Activated CD8-positive, alpha-beta memory T cell treated with anti-CD3 and anti-CD28 coated beads, Interleukin-2, amount 50 U/mL, for 48 hours (primary cell): Measurements from ENCODE around the gene OBP2A.
"Not testable (repeated sequence)": the region's sequence is repeated elsewhere in the genome, so short reads cannot be mapped to it uniquely, and the experiment has no call there.

Experiments used
- DNase-seq: peaks from one replicate; pipeline ENCODE4 v3.0.0-alpha.2; 2020

The OBP2A gene

DNA sequence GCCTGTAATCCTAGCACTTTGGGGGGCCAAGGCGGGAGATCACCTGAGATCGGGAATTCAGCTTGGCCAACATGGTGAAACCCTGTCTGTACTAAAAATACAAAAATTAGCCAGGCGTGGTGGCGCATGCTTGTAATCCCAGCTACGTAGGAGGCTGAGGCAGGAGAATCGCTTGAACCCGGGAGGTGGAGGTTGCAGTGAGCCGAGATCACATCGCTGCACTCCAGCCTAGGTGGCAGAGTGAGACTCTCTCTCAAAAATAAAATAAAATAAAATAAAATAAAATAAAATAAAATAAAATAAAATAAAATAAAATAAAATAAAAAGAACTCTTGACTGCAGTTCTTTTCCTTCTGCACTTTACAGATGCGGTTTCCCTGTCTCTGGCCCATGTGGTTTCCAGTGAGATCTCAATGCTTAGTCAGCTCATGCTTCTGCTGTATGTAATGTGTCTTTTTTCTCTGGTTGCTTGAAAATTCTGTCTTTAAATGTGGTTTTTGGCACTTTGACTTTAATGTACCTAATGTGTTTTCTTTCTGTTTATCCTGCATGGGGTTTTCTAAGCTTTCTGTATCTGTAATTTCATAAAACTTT lies 17.0 kb upstream of the OBP2A start:
- DNase-seq, result peak; percentile 13

DNA sequence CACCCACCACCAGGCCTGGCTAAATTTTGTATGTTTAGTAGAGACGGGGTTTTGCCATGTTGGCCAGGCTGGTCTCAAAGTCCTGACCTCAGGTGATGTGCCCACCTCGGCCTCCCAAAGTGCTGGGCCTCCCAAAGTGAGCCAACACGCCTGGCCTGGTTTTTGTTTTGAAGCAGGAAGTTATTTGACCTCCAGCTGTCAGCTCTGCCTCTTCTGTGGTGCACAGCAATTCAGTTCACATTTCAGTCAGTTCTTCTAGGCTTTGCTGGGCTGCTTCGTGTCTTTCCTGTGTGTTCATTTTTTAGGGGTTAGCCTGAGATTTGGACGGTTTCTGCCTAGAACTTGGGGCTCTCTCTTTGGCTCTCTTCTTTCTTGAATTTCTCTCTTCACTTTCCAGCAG lies 15.8 kb upstream of the OBP2A start:
- DNase-seq, result peak; percentile 10

- peak; percentile 22 for DNase-seq
Observed at GRCh38 chr9:135531096-135531495, 14.8 kb upstream of the OBP2A start.

DNA sequence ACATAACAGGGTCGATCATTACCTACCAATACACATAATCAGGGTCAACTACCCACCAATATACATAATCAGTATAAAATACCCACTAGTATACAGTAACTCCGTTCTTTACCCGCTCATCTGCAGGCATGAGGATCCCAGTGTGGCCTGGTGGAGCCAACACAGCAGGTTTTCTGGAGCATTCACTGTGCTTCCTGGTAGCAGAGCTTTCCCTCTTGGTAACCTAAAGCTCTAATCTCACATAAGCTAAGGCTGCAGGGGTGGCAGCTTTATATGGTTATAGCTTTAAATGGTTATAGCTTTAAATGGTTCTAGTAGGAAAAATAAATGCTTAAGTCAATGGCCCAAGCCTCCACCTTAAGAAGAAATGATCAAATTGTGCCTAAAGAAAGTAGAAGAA lies 12.8 kb upstream of the OBP2A start:
- DNase-seq, result peak; percentile 10

GRCh38 chr9:135533674-135534073 lies 12.3 kb upstream of the OBP2A start:
- peak; percentile 20 for DNase-seq

- DNase-seq, result not testable (repeated sequence)
Observed at GRCh38 chr9:135534192-135534711, 11.7 kb upstream of the OBP2A start.

GRCh38 chr9:135534826-135535225 lies 11.1 kb upstream of the OBP2A start:
- DNase-seq, result peak; percentile 28

DNA sequence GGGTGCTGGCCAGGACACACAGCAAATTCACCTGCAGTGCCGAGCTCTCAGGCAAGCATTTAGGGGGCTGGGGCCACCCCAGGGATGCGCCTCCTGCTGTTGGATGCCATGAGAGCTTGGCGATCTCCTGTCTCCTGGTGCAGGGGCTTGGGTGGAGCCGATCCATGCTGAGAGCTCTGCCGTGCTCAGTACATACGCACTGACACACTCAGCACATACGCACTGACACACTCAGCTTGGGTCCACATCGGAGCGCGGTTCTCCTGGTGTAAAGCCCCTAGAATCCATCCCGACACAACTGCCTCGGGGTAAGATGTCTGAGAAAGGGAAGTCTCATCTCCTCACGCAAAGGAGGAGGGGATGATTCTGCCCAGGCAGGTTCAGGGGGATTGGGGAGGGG lies 10.3 kb upstream of the OBP2A start:
- DNase-seq, result not testable (repeated sequence)

GRCh38 chr9:135536216-135536615 lies 9.7 kb upstream of the OBP2A start:
- DNase-seq, result peak; percentile 32

- DNase-seq, result not testable (repeated sequence)
Observed at GRCh38 chr9:135543262-135543894, 2.5 kb upstream of the OBP2A start.

- DNase-seq, result no peak
Observed at GRCh38 chr9:135544981-135545635, 818 bp upstream of the OBP2A start.

DNA sequence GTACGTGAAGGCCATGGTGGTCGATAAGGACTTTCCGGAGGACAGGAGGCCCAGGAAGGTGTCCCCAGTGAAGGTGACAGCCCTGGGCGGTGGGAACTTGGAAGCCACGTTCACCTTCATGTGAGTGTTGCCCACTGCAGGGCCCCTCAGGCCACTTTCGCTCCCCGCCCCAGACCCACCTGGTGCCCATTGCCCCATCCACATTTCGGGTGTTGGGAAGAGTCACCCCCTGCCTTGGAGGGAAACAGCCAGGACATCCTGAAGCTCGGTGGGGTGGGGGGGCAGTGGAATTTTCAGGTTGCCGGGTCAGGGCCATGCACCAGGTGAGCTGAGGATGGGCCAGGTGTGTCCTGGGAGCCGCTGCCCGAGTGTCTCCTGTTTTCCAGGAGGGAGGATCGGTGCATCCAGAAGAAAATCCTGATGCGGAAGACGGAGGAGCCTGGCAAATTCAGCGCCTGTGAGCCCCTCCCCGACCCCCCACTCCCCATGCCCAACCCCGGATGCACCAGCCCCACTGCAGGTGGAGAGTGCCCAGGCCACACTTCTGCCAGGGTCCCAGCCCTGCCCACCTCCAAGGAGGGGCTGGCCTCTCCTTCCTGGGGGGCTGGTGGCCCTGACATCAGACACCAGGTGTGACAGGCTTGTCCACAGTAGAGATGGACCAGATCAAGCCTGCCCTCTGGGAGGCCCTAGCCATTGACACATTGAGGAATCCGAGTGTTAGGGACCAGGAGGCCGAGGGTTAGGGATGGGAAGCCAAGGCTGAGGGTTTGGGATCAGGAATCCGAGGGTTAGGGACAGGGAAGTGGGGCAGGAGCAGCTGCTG lies 1.1 kb downstream of the OBP2A start:
- peak; percentile 26 for DNase-seq

- peak; percentile 13 for DNase-seq
Observed at GRCh38 chr9:135547756-135548736, 2.1 kb downstream of the OBP2A start.

- DNase-seq, result not testable (repeated sequence)
Observed at GRCh38 chr9:135549478-135550343, 3.8 kb downstream of the OBP2A start.

- DNase-seq, result no peak
Observed at GRCh38 chr9:135550344-135550918, 4.5 kb downstream of the OBP2A start.

DNA sequence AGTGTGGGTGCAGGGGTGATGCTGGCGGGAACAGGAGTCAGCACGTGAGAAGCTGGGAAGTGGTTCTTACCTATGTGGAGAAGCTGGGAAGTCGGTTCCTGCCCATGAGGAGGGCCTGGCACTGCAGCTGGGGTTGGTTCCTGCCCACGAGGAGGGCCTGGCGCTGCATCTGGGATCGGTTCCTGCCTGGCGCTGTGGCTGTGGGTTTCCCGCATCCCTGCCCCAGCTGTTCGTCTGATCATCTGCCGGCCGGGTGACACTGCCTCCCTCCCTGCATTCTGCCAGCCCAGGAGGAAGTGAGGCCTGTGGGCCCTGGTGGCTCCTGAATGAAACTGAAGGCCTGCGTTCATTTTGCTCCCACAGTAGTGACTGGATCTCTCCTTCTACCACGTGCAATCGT lies 5.1 kb downstream of the OBP2A start:
- no peak for DNase-seq

- no peak for DNase-seq
Observed at GRCh38 chr9:135551456-135551855, 5.5 kb downstream of the OBP2A start.

- no peak for DNase-seq
Observed at GRCh38 chr9:135552021-135552697, 6.2 kb downstream of the OBP2A start.

DNA sequence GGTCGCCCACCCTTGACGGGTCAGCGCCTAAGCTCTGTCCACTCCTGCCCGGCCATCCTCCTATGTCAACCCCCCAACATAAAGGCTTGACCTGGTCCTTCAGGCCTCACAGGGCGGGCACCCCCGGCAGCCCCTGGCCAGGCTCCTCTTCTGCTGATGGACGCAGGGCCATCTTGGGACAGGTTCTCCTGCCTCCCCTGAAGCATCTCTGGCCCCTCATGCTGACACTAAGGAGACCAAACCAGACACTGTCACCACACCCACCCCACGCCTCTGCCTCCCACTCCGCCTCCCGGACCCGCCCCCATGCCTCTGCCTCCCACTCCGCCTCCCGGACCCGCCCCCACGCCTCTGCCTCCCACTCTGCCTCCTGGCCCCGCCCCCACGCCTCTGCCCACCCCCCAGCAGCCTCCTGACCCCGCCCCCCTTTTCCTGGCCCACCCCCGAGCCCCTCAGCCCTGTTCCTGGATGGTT lies 6.8 kb downstream of the OBP2A start:
- no peak for DNase-seq

GRCh38 chr9:135554718-135555117 lies 8.8 kb downstream of the OBP2A start:
- no peak for DNase-seq
